ENCODE measurements around the gene DCT. TPM values are rescaled to one million over a fixed set of nuclear protein-coding genes. Genes with fewer than 3 reads are reported as not detected.

The DCT gene
- total RNA-seq, 1 experiment from 2014 or later, result not detected

GRCh38 chr13:94487043-94487442, 7.6 kb upstream of the DCT start:
- ChIA-PET POLR2A (ENCODE audit: unreplicated experiment) (no interaction called here), CTCF (no interaction called here)
- no peaks in the 10 kb centered on the region for H3K9me2 ChIP-seq (ENCODE audit: insufficient read depth)
- DNase-seq, result no peak
- no peaks in the 10 kb centered on the region for H3K27me3 ChIP-seq (ENCODE audit: insufficient read depth, low read depth)
- intact Hi-C loops (cut with micrococcal nuclease; ENCODE audit: unreplicated experiment), result no loop called here
- H3K4me3 ChIP-seq, result no peak overlapping the region
- H3K4me1 ChIP-seq (replicated peaks; ENCODE audit: insufficient read depth), result no peaks in the 10 kb centered on the region
- H3K9me3 ChIP-seq (ENCODE audit: insufficient read depth, low read depth), result no peaks in the 10 kb centered on the region
- H2AFZ ChIP-seq, result no peak overlapping the region
- H3K36me3 ChIP-seq (ENCODE audit: low read depth), result no peaks in the 10 kb centered on the region
- H3K79me2 ChIP-seq (ENCODE audit: low read depth), result no peaks in the 10 kb centered on the region
- H3F3A ChIP-seq (ENCODE audit: insufficient read depth, low read depth), result no peaks in the 10 kb centered on the region
- H4K20me1 ChIP-seq (ENCODE audit: insufficient read depth), result no peaks in the 10 kb centered on the region
- H3K27ac ChIP-seq, result no peak overlapping the region
- no TSS peak for BruUV-seq (replicated peaks)
- no peak overlapping the region for H3K4me2 ChIP-seq
- TF ChIP-seq CTCF (conservative IDR thresholded peaks at IDR 0.05) (no peak), EZH2 (IDR thresholded peaks at IDR 0.05; ENCODE audit: low read depth) (no peak)

GRCh38 chr13:94483970-94484369, 4.5 kb upstream of the DCT start:
- no peak overlapping the region for H3K27ac ChIP-seq
- H3K79me2 ChIP-seq (ENCODE audit: low read depth), result no peaks in the 10 kb centered on the region
- H2AFZ ChIP-seq, result no peak overlapping the region
- TF ChIP-seq EZH2 (IDR thresholded peaks at IDR 0.05; ENCODE audit: low read depth), result no peak
- TF ChIP-seq CTCF (conservative IDR thresholded peaks at IDR 0.05), result no peak
- no peaks in the 10 kb centered on the region for H3K36me3 ChIP-seq (ENCODE audit: low read depth)
- BruUV-seq (replicated peaks), result no TSS peak
- H3K4me3 ChIP-seq, result no peak overlapping the region
- no peaks in the 10 kb centered on the region for H3K9me2 ChIP-seq (ENCODE audit: insufficient read depth)
- H3K9me3 ChIP-seq (ENCODE audit: insufficient read depth, low read depth), result no peaks in the 10 kb centered on the region
- ChIA-PET POLR2A (ENCODE audit: unreplicated experiment) (no interaction called here), CTCF (no interaction called here)
- intact Hi-C loops (cut with micrococcal nuclease; ENCODE audit: unreplicated experiment), result no loop called here
- no peaks in the 10 kb centered on the region for H3F3A ChIP-seq (ENCODE audit: insufficient read depth, low read depth)
- DNase-seq, result no peak
- H3K4me2 ChIP-seq, result no peak overlapping the region
- peaks cover 15% of the 10 kb centered on the region for H3K27me3 ChIP-seq (ENCODE audit: insufficient read depth, low read depth)
- H3K4me1 ChIP-seq (replicated peaks; ENCODE audit: insufficient read depth), result no peaks in the 10 kb centered on the region
- no peaks in the 10 kb centered on the region for H4K20me1 ChIP-seq (ENCODE audit: insufficient read depth)

DNA sequence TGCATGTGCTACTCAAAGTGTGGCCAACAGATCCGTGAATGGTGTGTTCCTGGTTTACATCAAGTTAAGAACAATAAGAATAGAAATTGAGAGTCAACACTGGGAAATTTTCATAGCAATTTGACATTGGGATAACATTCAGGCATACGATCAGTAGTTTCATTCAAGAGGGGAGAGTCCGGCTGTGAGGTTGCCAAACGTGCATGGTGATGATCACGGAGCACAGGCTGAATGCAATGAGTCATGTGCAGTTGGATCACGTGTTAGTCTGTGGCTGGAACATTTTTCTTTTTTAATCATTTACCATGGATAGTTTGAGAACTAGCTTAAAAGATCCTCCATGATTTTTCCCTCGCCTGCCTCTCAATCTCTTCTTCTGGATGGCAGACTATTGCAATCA, 2.5 kb upstream of the DCT start:
- no peaks in the 10 kb centered on the region for H3K9me3 ChIP-seq (ENCODE audit: insufficient read depth, low read depth)
- H3K4me3 ChIP-seq, result no peak overlapping the region
- TF ChIP-seq CTCF (conservative IDR thresholded peaks at IDR 0.05) (no peak), EZH2 (IDR thresholded peaks at IDR 0.05; ENCODE audit: low read depth) (no peak)
- intact Hi-C loops (cut with micrococcal nuclease; ENCODE audit: unreplicated experiment), result no loop called here
- no peaks in the 10 kb centered on the region for H4K20me1 ChIP-seq (ENCODE audit: insufficient read depth)
- no TSS peak for BruUV-seq (replicated peaks)
- H3K36me3 ChIP-seq (ENCODE audit: low read depth), result no peaks in the 10 kb centered on the region
- no peaks in the 10 kb centered on the region for H3K79me2 ChIP-seq (ENCODE audit: low read depth)
- DNase-seq, result no peak
- H3K27me3 ChIP-seq (ENCODE audit: insufficient read depth, low read depth), result peaks cover 16% of the 10 kb centered on the region
- no peak overlapping the region for H3K4me2 ChIP-seq
- no peaks in the 10 kb centered on the region for H3K9me2 ChIP-seq (ENCODE audit: insufficient read depth)
- no peak overlapping the region for H2AFZ ChIP-seq
- ChIA-PET CTCF (no interaction called here), POLR2A (ENCODE audit: unreplicated experiment) (no interaction called here)
- no peaks in the 10 kb centered on the region for H3K4me1 ChIP-seq (replicated peaks; ENCODE audit: insufficient read depth)
- no peak overlapping the region for H3K27ac ChIP-seq
- no peaks in the 10 kb centered on the region for H3F3A ChIP-seq (ENCODE audit: insufficient read depth, low read depth)
